GM21526 (cell line): ENCODE data around the gene SLC22A7.

Source experiments
- ATAC-seq: cut with Tn5 transposase; IDR thresholded peaks from one replicate; pipeline ENCODE4 v1.9.1; 2021; ENCODE audit warnings: moderate library complexity; ENCODE audit not compliant: unreplicated experiment, low FRiP score

The SLC22A7 gene, protein sequence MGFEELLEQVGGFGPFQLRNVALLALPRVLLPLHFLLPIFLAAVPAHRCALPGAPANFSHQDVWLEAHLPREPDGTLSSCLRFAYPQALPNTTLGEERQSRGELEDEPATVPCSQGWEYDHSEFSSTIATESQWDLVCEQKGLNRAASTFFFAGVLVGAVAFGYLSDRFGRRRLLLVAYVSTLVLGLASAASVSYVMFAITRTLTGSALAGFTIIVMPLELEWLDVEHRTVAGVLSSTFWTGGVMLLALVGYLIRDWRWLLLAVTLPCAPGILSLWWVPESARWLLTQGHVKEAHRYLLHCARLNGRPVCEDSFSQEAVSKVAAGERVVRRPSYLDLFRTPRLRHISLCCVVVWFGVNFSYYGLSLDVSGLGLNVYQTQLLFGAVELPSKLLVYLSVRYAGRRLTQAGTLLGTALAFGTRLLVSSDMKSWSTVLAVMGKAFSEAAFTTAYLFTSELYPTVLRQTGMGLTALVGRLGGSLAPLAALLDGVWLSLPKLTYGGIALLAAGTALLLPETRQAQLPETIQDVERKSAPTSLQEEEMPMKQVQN

DNA sequence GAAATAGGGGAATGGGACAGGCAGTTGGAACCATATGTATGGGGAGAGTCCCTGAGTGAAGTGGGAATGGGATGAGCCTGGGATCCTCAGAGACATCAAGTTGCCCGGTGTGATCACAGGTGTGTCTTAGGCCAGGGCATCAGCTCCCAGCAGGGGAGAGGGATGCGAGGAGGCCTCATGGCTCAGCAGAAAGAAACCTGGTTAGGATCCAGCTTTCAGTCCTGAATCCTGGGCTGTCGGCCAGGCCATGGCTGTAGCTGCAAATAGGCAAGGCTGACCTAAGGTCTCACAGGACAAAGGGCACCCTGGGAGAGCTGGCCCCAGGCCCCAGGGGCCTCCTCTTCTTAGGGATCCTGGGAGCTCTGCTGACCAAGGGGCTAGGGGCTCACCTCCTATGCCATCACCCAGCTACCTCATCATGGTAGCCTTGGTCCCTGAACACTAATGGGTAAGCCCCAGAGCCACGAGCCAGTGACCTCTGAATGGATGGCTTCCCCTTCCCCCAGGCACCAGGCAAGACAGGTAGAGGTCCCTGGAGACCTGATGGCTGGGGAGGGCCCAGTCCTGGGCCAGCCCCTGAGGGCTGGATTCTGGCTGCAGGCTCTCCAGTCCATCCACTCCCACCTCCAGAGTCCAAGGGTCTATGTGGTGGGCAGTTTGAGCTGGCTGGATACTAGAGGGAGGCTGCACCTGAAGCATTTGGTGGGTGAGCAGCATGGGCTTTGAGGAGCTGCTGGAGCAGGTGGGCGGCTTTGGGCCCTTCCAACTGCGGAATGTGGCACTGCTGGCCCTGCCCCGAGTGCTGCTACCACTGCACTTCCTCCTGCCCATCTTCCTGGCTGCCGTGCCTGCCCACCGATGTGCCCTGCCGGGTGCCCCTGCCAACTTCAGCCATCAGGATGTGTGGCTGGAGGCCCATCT is at the start of gene SLC22A7:
TSS of gene SLC22A7 (plus strand) at position 617 of the 921 bp plus-strand sequence. CDS start at position 716, 99 bp downstream.
- ATAC-seq, result no peak

DNA sequence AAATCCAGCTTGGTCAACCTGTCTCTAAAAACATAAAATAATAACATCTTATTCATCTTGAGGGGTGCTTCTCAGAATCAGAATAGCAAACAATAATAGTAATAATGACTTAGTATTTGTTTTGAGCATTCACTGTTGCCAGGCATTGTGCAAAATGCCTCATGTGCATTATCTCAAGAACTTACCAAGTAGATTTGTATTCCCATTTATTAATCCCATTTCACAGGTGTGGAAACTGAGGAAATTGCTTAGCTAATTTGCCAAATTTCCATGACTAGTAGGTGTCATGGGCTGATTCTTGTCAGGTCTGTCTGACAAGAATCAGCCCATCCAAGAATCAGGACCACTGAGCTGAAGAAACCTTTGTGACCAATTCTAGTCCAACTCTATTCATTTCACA is 49.3 kb upstream of the SLC22A7 start:
- no peak for ATAC-seq

DNA sequence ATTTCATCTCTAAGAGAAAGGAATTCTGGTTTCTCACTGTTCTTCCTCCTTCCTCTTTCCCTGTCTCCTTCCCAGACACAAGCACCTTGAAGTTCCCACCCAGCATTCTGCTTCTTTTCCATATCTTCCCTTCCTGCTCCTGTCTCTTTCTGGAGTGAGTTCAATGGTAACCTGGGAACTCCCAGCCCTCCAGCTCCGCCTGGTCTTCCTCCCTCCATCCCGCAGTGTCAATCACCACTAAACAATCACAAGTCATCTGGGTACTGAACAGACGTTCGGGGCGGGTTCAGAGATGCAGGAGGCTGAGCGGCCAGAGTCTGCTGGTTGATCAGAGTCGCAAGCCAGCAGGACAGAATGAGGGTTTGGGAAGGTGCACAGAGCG is 47.1 kb upstream of the SLC22A7 start:
- no peak for ATAC-seq

DNA sequence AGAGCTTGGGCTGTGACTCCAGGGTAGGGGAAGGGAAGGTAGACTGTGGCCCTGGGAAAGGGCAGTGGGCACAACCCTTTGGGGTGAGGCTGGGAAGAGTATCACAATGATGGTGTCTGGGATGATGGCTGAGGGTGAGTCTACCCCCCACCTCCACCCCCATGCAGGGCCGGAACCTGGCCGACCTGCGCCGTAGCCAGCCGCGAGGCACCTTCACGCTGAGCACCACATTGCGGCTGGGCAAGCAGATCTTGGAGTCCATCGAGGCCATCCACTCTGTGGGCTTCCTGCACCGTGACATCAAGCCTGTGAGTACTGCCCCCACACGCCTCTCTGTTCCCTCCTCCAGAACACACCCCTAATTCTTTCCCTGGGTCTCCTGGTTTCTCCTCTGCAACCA is 44.7 kb upstream of the SLC22A7 start:
- no peak for ATAC-seq

DNA sequence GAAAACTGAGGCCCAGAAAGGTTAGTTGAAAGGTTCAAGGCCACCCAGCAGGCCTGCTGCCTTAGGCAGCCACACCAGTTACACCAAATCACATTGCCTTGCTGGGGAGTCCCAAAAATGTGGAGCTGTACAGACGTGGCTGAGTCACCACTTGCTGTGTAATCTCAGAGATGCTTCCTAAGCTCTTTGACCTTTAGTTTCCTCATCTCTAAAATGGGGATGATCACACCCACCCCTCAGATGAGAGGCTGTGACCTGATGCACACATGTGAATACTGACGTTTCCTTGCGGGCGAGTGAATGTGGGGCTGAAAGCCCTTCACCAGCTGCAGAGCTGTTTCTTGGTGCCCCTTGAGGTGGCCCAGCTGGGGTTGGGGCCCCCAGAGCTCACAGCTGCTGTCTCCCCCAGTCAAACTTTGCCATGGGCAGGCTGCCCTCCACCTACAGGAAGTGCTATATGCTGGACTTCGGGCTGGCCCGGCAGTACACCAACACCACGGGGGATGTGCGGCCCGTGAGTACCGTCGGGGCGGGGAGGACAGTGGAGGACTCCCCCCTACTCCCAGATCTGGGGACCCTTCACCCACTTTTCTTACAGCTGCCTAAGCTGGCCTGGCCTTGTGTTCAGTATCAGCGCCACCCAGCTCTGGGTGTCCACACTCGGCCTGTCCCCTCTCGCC is 43.8 kb upstream of the SLC22A7 start:
- ATAC-seq, result no peak

DNA sequence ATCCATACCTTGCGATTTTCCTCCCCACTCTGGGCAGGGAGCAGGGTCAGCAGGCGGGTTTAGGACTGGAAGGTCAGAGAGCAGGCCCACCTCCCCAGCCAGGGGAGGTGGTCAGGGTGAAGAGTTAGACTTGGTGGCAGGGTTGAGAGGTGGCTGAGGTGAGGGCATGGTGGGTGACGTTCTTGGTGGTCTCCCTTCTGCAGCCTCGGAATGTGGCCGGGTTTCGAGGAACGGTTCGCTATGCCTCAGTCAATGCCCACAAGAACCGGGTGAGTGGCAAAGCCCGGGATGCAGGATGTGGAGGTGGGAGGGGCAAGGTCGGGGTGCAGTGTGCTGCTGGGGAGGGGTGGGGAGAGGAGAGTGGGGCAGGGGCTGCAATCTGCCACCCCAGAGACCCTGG is 43.2 kb upstream of the SLC22A7 start:
- no peak for ATAC-seq

DNA sequence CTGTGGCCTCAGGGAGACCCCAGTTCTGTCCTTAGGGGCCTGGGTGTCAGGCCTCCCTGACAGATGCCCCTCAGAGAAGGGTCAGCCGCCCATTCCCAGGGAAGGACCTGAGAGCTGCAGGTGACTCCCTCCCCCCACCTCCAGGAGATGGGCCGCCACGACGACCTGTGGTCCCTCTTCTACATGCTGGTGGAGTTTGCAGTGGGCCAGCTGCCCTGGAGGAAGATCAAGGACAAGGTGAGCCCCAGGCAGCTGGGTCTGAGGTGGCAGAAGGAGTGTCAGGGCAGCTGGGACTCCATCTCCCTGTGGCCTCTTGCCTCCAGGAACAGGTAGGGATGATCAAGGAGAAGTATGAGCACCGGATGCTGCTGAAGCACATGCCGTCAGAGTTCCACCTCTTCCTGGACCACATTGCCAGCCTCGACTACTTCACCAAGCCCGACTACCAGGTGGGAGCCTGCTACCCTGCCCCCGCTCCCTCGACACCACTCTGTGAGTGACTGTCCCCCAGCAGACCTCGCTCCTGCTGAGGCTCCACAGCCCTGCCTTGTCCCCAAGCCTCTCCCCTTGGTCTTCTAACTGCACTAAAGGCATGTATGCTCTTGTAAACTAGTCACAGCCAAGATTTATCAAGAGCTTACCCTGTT is 42.5 kb upstream of the SLC22A7 start:
- ATAC-seq, result no peak

DNA sequence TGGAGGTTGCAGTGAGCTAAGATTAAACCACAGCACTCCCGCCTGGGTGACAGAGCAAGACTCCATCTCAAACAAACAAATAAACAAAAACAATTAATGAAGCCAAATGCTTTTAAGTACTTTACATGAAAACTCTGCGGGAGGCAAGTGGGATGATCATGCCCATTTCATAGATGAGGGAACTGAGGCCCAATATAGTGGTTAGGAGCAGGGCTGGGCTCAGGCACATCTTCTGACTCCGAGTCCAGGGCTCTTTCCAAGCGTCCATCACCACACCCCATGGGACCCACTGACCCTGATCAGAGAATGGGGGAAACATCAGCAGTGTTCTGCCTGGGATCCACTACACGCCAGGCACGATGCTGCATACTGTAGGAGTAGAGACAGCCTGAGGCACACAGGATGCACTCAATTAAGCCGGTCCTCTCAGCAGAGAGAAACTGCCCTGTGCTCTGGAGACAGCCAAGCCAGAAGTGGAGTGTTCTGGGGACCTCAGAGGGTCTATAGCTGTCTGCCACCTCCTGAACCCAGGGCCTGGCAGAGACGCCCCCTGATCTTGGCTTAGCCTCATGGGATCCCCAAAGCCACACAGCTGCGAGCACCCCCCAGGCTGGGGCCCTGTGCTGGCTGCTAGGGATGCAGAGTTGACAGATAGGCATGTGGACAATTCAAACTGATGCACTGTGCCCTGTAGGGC is 41.2 kb upstream of the SLC22A7 start:
- ATAC-seq, result no peak

DNA sequence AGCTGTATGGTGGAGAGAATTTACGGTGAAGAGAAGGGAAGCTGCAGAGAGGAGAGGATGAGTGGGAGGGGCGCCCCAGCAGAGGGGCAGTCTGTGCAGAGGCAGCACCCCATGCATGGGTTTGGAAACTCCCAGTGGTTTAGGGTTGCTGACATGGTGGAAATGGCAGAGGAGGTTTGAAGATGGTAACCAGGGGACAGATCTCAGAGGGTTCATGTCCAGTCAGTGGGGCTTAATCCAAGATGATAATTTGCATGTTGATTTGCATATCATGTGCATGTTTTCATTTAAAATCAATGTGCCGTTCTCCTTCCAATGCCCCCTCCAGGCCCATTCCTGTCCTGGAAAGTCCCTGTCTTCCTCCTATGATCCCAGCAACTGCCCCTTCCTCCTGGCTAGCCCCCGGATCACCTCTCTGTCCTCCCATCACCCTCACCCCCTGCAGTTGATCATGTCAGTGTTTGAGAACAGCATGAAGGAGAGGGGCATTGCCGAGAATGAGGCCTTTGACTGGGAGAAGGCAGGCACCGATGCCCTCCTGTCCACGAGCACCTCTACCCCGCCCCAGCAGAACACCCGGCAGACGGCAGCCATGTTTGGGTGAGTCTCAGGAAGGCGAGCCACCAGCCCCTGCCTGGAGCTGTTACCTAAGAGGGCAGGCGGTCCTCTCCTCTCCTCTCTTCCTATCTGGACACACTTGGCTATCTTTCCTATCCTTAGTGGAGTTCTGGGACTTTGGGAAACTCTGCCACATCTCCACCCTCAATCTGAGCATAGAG is 40.5 kb upstream of the SLC22A7 start:
- no peak for ATAC-seq

DNA sequence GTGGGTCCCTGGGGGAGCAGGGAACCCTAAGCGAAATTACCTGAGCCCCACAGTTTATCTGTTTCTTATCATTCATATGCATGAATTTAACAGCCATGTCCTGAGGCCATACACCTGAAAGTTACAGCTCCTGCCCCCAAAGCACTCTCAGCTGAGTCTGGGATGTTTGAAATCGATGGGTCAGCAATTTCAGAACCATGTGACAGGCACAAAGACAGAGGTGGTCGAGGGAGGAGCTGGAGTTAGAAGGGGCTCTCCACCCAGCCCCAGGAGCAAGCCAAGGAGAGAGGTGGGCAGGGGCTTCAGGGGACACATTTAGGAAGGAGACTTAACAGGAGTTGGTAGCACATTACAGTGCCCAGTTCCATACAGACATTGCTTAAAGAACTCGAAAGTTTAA is 39.9 kb upstream of the SLC22A7 start:
- no peak for ATAC-seq

DNA sequence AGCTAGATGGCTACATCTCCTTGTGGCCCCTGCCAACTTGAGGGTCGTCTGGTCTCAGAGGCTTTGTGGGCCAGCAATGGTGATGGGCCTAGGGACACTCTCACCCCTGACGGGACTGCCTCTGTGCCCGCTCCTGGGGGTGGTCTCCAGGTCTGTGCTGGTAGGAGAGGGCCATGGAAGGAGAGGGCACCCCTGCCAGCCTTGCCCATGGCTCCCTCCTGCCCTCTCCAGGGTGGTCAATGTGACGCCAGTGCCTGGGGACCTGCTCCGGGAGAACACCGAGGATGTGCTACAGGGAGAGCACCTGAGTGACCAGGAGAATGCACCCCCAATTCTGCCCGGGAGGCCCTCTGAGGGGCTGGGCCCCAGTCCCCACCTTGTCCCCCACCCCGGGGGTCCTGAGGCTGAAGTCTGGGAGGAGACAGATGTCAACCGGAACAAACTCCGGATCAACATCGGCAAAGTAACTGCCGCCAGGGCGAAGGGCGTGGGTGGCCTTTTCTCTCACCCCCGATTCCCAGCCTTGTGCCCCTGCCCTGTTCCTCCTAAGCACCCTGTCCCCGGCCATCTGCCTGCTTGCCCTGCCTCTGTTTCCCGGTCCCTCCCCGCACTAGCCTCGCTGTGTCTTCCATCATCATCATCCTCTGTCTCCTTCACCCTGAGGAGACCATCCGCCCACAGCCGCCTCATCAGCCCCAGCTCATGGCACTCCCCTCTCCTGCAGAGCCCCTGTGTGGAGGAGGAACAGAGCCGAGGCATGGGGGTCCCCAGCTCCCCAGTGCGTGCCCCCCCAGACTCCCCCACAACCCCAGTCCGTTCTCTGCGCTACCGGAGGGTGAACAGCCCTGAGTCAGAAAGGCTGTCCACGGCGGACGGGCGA is 39.0 kb upstream of the SLC22A7 start:
- ATAC-seq, result no peak

DNA sequence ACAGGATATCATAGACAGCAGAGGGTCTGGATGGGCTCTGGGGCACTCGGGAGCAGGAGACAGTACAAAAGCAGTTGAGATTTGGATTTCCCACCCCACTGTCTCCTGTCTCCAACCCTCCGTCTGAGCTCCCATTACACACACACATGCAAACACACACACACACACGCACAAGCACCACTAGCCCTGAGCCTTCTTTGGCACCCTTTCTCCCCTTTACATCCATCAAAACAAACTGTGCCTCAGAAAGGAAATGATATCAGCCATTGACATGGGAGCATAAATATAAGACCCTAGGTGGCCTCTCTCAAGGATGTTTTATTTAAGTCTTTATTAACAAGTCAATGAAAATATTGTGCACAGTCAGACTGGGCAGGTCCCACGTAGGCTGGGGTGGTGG is 37.3 kb upstream of the SLC22A7 start:
- ATAC-seq, result no peak

DNA sequence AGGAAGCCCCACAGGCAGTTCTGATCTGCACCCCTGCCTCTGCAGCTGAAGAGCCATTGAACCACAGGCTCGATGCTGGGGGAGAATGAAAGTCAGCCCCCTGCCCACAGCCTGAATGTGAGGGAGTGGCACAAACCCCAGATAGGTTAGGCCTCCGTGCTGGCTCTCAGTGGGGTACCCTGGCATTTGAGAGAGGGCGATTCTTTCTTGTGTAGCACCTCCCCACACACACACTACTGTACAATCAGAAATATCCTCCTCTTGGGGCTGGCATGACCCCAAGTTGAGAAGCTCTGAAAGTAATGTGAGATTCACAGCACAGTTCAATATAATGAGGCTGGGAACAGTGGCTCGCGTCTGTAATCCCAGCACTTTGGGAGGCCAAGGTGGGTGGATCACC is 36.9 kb upstream of the SLC22A7 start:
- no peak for ATAC-seq

DNA sequence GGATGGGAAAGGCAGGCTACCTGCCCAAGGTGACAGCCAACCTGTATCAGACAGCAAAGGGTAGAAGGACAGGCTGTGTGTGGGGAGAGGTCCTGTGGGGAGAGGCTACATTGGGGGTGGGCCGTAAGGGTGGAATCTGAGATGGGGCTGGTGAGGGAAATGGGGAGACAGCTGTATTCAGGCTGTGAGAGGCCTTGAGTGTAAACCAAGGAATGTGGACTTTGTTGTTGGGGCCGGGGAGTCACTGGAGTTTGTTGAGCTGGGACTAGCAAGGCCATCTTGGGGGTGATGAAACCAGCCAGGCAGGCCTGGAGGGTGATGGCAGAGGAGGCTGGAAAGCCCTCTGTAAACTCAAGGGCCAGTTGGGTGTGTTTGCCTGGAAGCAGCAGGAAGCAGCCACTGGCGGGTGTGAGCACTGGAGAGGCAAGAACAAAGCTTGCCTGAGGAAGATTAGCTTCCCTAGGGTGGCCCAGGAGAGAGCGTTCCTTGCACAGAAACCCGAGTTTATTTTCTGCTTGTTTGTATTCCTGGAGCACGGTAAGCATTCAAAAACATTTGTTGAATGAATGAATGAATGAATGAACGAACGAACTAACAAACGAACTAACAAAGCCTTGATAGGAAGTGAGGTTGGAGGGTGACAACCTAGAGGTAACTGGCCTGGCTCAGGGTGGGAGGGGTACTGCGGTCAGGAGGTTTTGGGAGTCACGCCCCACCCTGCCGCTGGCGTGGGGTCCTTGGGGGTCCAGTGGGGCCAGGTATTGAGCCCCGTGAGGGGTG is 35.9 kb upstream of the SLC22A7 start:
- ATAC-seq, result no peak

DNA sequence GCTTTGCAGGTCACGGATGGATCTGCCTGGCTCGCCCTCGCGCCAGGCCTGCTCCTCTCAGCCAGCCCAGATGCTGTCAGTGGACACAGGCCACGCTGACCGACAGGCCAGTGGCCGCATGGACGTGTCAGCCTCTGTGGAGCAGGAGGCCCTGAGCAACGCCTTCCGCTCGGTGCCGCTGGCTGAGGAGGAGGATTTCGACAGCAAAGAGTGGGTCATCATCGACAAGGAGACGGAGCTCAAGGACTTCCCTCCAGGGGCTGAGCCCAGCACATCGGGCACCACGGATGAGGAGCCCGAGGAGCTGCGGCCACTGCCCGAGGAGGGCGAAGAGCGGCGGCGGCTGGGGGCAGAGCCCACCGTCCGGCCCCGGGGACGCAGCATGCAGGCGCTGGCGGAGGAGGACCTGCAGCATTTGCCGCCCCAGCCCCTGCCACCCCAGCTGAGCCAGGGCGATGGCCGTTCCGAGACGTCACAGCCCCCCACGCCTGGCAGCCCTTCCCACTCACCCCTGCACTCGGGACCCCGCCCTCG is 35.2 kb upstream of the SLC22A7 start:
- ATAC-seq, result no peak

DNA sequence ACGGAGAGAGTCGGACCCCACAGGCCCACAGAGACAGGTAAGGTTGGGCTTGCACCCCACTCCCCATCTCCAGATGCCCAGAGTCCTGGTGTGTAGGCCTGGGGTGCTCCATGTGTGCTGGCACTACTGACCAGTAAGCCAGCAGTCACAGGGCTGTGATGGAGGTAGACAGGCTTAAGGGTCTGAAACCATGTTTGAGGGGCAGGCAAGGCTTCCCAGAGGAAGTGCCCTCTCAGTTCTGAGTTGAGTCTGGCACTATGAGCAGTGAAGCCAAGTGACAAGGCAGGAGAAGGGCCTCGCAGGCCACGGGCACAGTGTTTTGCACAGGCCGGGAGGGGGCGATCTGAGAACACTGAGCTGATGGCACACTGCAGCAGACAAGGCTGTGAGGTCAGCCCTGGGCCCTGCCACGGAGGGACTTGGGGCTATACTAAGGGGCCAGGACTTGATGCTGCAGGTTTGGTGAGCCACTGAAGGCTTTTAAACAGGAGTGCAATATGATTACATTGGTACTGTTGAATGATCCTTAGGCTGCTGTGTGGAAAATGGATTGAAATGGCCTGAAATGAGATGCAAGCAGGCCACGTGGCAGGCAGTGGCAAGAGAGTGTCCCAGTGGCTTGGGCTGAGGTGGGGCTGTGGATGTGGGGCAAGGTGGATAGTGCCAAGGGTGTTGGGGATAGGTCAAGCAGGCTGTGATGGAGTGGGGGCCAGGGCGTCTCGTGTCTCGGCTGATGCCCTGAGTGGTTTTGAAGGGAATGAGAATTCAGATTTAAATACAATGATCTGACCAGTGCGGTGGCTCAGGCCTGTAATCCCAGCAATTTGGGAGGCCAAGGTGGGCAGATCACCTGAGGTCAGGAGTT is 34.5 kb upstream of the SLC22A7 start:
- peak; percentile 60 for ATAC-seq
